CD4-positive, alpha-beta T cell (primary cell): Measurements from ENCODE around the gene ZNF609. TPM values are rescaled to one million over a fixed set of nuclear protein-coding genes. Genes with fewer than 3 reads are reported as not detected.

ENCODE experiments used
- ATAC-seq: fragments of 200-7000 bp; cut with Tn5 transposase; one replicate; pipeline ENCODE4 v1.10.0; 2022; ENCODE audit warnings: mild to moderate bottlenecking; ENCODE audit not compliant: poor library complexity
- CTCF ChIA-PET: fragments of 350-600 bp; sonication (Branson Sonifier 250); formaldehyde crosslinking; loops from one replicate; lab custom pipeline; 2021; ENCODE audit warnings: antibody characterized with exemption, inconsistent platforms; lab: Charles Lee
- POLR2A ChIA-PET: fragments of 350-600 bp; sonication (Branson Sonifier 250); formaldehyde crosslinking; loops from one replicate; lab custom pipeline; 2021; ENCODE audit warnings: antibody characterized with exemption, inconsistent platforms; lab: Charles Lee
- DNase-seq, 14 experiments: peaks; one replicate each; pipeline ENCODE4 v3.0.0-alpha.2; 2013 to 2020; ENCODE audit warnings: mixed read lengths in 2 of 14
- H3K27ac ChIP-seq, 2 donors: one replicate each; pipeline versions ENCODE4 v1.5.1 to v1.7.0; 2013; ENCODE audit warnings: low read length in 2 of 2, low read depth in 1 of 2, mild to moderate bottlenecking in 1 of 2
- H3K27me3 ChIP-seq, 2 experiments: 1 replicate in 1 of 2; 2 replicates in 1 of 2; pipeline versions ENCODE4 v1.6.1 to v1.7.0; 2013; ENCODE audit warnings: low read length in 2 of 2, control low read depth in 1 of 2, mild to moderate bottlenecking in 1 of 2, moderate library complexity in 1 of 2; ENCODE audit not compliant: insufficient read depth in 2 of 2, control insufficient read depth in 1 of 2
- H3K36me3 ChIP-seq: one replicate; pipeline ENCODE4 v1.6.1; 2013; ENCODE audit warnings: low read length, control low read depth; ENCODE audit not compliant: insufficient read depth
- H3K4me1 ChIP-seq: one replicate; pipeline ENCODE4 v1.6.1; 2013; ENCODE audit warnings: low read length, control low read depth; ENCODE audit not compliant: insufficient read depth
- H3K4me3 ChIP-seq: one replicate; pipeline ENCODE4 v1.5.1; 2013; ENCODE audit warnings: mild to moderate bottlenecking, low read length, moderate library complexity
- H3K9me3 ChIP-seq, 2 experiments: 1 replicate in 1 of 2; 2 replicates in 1 of 2; pipeline versions ENCODE4 v1.6.1 to v1.7.0; 2013; ENCODE audit warnings: low read length in 2 of 2, mild to moderate bottlenecking in 2 of 2, control low read depth in 1 of 2, moderate library complexity in 1 of 2; ENCODE audit not compliant: control insufficient read depth in 1 of 2, insufficient read depth in 1 of 2
- H3K27ac Mint-ChIP-seq: one replicate; pipeline ENCODE4 v1.8.0; 2020; ENCODE audit warnings: mixed read lengths
- H3K27me3 Mint-ChIP-seq: one replicate; pipeline ENCODE4 v1.8.0; 2021; ENCODE audit warnings: mixed read lengths
- H3K36me3 Mint-ChIP-seq: one replicate; pipeline ENCODE4 v1.8.0; 2021; ENCODE audit warnings: low read depth, mixed read lengths
- H3K4me1 Mint-ChIP-seq: one replicate; pipeline ENCODE4 v1.8.0; 2021; ENCODE audit warnings: low read depth, mixed read lengths
- H3K4me3 Mint-ChIP-seq: one replicate; pipeline ENCODE4 v1.8.0; 2020; ENCODE audit warnings: mild to moderate bottlenecking, mixed read lengths
- H3K9me3 Mint-ChIP-seq: one replicate; pipeline ENCODE4 v1.8.0; 2020; ENCODE audit warnings: mixed read lengths
- CTCF ChIP-seq: fragments of 200-600 bp; IDR thresholded peaks from one replicate; pipeline ENCODE4 v1.8.0; 2022; ENCODE audit warnings: antibody characterized with exemption, mild to moderate bottlenecking
- intact Hi-C, 2 experiments: fragments of 100-400 bp; cut with DNase I in 1 of 2; cut with micrococcal nuclease in 1 of 2; formaldehyde crosslinking; loops; one replicate each; pipeline versions ENCODE4 v1.15.1 to v1.9.0; 2023 to 2025; cut with DNase I, micrococcal nuclease
- total RNA-seq, 174 experiments: library from RNA in 2 of 174; stranded (reverse) in 2 of 174; gene quantifications; one replicate each; pipeline ENCODE4 v1.2.3 and lab custom pipeline; 2021 to 2026

ZNF609 gene
- total RNA-seq, 2 experiments from 2014 or later, result 62.4 to 65.3 TPM

- peaks cover 26% of the 10 kb centered on the region for H3K36me3 ChIP-seq
- ATAC-seq, result no peak
- H3K27me3 Mint-ChIP-seq, result no peaks in the 10 kb centered on the region
- peaks cover 87% of the 10 kb centered on the region for H3K4me1 Mint-ChIP-seq
- intact Hi-C loops, result loop anchor here in 1 of 2 experiments (5.0 kb wide), 3 partner anchors 40 to 150 kb away; partner anchors contain the start of gene ZNF609
- peak in 1 of 14 experiments; percentile 11 for DNase-seq
- H3K9me3 ChIP-seq, result no peaks in the 10 kb centered on the region
- peak overlapping the region; percentile 60 for H3K4me3 Mint-ChIP-seq
- ChIA-PET CTCF (interaction anchor here (0.6 to 1.1 kb wide), 2 partner anchors 14 to 17 kb away, joined by 3 read pairs; no protein-coding TSS in a partner anchor), POLR2A (interaction anchor here (1.1 to 2.0 kb wide), 10 partner anchors 8 to 391 kb away, joined by 3 to 21 read pairs (median 6); partner anchors contain the start of genes TRIP4 and ZNF609)
- H3K4me3 ChIP-seq, result no peak overlapping the region
- no peaks in the 10 kb centered on the region for H3K27me3 ChIP-seq
- peak overlapping the region; percentile 85 for H3K27ac Mint-ChIP-seq
- peaks cover 47% of the 10 kb centered on the region for H3K36me3 Mint-ChIP-seq
- H3K27ac ChIP-seq, result peak overlapping the region; percentile 60 to 78
- H3K4me1 ChIP-seq, result peaks cover 63% of the 10 kb centered on the region
- TF ChIP-seq CTCF, result no peak
- H3K9me3 Mint-ChIP-seq, result no peaks in the 10 kb centered on the region
These were observed 42.2 kb downstream of the ZNF609 start for GRCh38 chr15:64502551-64502950.

- intact Hi-C loops, result loop anchor here in 1 of 2 experiments (5.0 kb wide), 3 partner anchors 41 to 149 kb away; partner anchors contain the start of gene ZNF609
- Mint-ChIP-seq H3K36me3 (peaks cover 45% of the 10 kb centered on the region), H3K4me1 (peaks cover 91% of the 10 kb centered on the region), H3K27me3 (no peaks in the 10 kb centered on the region), H3K9me3 (no peaks in the 10 kb centered on the region), H3K4me3 (peak overlapping the region; percentile 60), H3K27ac (peak overlapping the region; percentile 85)
- H3K27ac ChIP-seq, result peak overlapping the region; percentile 60 to 78
- ChIA-PET POLR2A (interaction anchor here (0.5 to 2.0 kb wide), 21 partner anchors 9 to 678 kb away, joined by 3 to 21 read pairs (median 5); partner anchors contain the start of genes TRIP4 and ZNF609), CTCF (interaction anchor here (0.6 to 1.9 kb wide), 4 partner anchors 14 to 150 kb away, joined by 3 to 4 read pairs (median 4); no protein-coding TSS in a partner anchor)
- DNase-seq, result peak in 4 of 14 experiments; percentile 19 to 46 (median 33)
- peaks cover 26% of the 10 kb centered on the region for H3K36me3 ChIP-seq
- no peaks in the 10 kb centered on the region for H3K27me3 ChIP-seq
- peaks cover 64% of the 10 kb centered on the region for H3K4me1 ChIP-seq
- peak overlapping the region; percentile 27 for H3K4me3 ChIP-seq
- no peaks in the 10 kb centered on the region for H3K9me3 ChIP-seq
- ATAC-seq, result peak; percentile 41
- no peak for TF ChIP-seq CTCF
These were observed 42.8 kb downstream of the ZNF609 start for GRCh38 chr15:64503197-64503596.

- no peak for TF ChIP-seq CTCF
- Mint-ChIP-seq H3K4me1 (peaks cover 91% of the 10 kb centered on the region), H3K9me3 (no peaks in the 10 kb centered on the region), H3K27ac (peak overlapping the region; percentile 85), H3K36me3 (peaks cover 40% of the 10 kb centered on the region), H3K4me3 (peak overlapping the region; percentile 60), H3K27me3 (no peaks in the 10 kb centered on the region)
- Histone ChIP-seq H3K9me3 (no peaks in the 10 kb centered on the region), H3K27me3 (no peaks in the 10 kb centered on the region), H3K36me3 (peaks cover 26% of the 10 kb centered on the region), H3K27ac (peak overlapping the region; percentile 60 to 78), H3K4me3 (peak overlapping the region; percentile 27), H3K4me1 (peaks cover 64% of the 10 kb centered on the region)
- peak in 4 of 14 experiments; percentile 32 to 67 (median 37) for DNase-seq
- intact Hi-C loops, result loop anchor here in 1 of 2 experiments (5.0 kb wide), 3 partner anchors 41 to 149 kb away; partner anchors contain the start of gene ZNF609
- CTCF ChIA-PET, result interaction anchor here (0.9 to 1.9 kb wide), 5 partner anchors 10 to 149 kb away, joined by 3 to 4 read pairs (median 3); no protein-coding TSS in a partner anchor
- peak; percentile 62 for ATAC-seq
- POLR2A ChIA-PET, result interaction anchor here (0.5 to 2.0 kb wide), 24 partner anchors 9 to 677 kb away, joined by 3 to 21 read pairs (median 4); partner anchors contain the start of genes TRIP4 and ZNF609
These were observed 43.3 kb downstream of the ZNF609 start for GRCh38 chr15:64503640-64504039.
